K562 (cell line): ENCODE data around the gene COL5A1. TPM values are rescaled to one million over a fixed set of nuclear protein-coding genes. Genes with fewer than 3 reads are reported as not detected.

ENCODE experiments used
- ATAC-seq: fragments of 200-7000 bp; cut with Tn5 transposase; 3 replicates; pipeline ENCODE4 v1.9.1; 2020; ENCODE audit warnings: moderate library complexity
- BruUV-seq: library from RNA; stranded (reverse); fragments of 400-500 nt; replicated peaks from 2 replicates; lab custom pipeline; 2021; lab: Mats Ljungman, UMichigan
- CTCF ChIA-PET: fragments of 300-600 bp; formaldehyde crosslinking; extraction: SDS; loops from one replicate; lab custom pipeline; 2021; ENCODE audit warnings: low intra/inter-chr PET ratio; lab: Yijun Ruan, JAX
- POLR2A ChIA-PET: fragments of 300-600, 350-650 bp; sonication (Branson Sonifier 250); formaldehyde crosslinking; extraction: SDS; loops from one replicate; lab custom pipeline; 2021; ENCODE audit warnings: antibody characterized with exemption, inconsistent platforms; lab: Yijun Ruan, JAX
- DNase-seq, 4 experiments: peaks; one replicate each; pipeline versions ENCODE4 v3.0.0 to v3.0.0-alpha.2; 2011 to 2018; ENCODE audit warnings: low spot score in 3 of 4, mixed read lengths in 3 of 4; ENCODE audit errors: extremely low read depth in 1 of 4
- FAIRE-seq: peaks from 2 replicates; lab custom pipeline; 2011; peaks lifted over from hg19 to GRCh38; lab: Jason Lieb, UNC
- H2AFZ ChIP-seq: 2 replicates; pipeline ENCODE4 v1.6.0; 2011; ENCODE audit warnings: low read depth, low read length, control low read depth, inconsistent platforms
- H3K27ac ChIP-seq: fragments of 200-600 bp; 3 replicates; pipeline ENCODE4 v1.8.0; 2011; ENCODE audit warnings: low read depth, mild to moderate bottlenecking, control low read depth, inconsistent platforms, low read length, moderate library complexity, mixed read lengths; ENCODE audit errors: extremely low read depth
- H3K27me3 ChIP-seq, 2 experiments: fragments of 300-600 bp in 1 of 2; 2 replicates in 1 of 2; 3 replicates in 1 of 2; pipeline versions ENCODE4 v1.6.0 to v1.8.0; 2011; ENCODE audit warnings: inconsistent platforms in 2 of 2, low read length in 2 of 2, mild to moderate bottlenecking in 1 of 2, mixed read lengths in 1 of 2, moderate library complexity in 1 of 2; ENCODE audit not compliant: control insufficient read depth in 2 of 2, insufficient read depth in 2 of 2
- H3K36me3 ChIP-seq: fragments of 300-600 bp; 3 replicates; pipeline ENCODE4 v1.8.0; 2011; ENCODE audit warnings: mild to moderate bottlenecking, low read length, inconsistent platforms; ENCODE audit not compliant: control insufficient read depth, insufficient read depth
- H3K4me1 ChIP-seq, 2 experiments: fragments of 200-600 bp in 1 of 2; replicated peaks in 1 of 2; 2 replicates in 1 of 2; 3 replicates in 1 of 2; pipeline versions ENCODE4 v1.5.1 to v1.8.0; 2011; ENCODE audit warnings: inconsistent platforms in 2 of 2, low read length in 2 of 2, mild to moderate bottlenecking in 1 of 2, mixed read lengths in 1 of 2, moderate library complexity in 1 of 2; ENCODE audit not compliant: control insufficient read depth in 2 of 2, insufficient read depth in 2 of 2
- H3K4me2 ChIP-seq: 2 replicates; pipeline ENCODE4 v1.6.1; 2011; ENCODE audit warnings: low read length, control low read depth, inconsistent platforms, mixed read lengths; ENCODE audit not compliant: insufficient read depth
- H3K4me3 ChIP-seq: fragments of 200-600 bp; sonication (generic), shearing (Covaris generic); 2 replicates; pipeline ENCODE4 v1.5.1; 2016; ENCODE audit warnings: control low read depth, inconsistent platforms
- H3K79me2 ChIP-seq: fragments of 200-600 bp; 3 replicates; pipeline ENCODE4 v1.8.0; 2011; ENCODE audit warnings: low read length, inconsistent platforms; ENCODE audit not compliant: control insufficient read depth, insufficient read depth
- H3K9ac ChIP-seq, 2 experiments: 2 replicates each; pipeline versions ENCODE4 v1.6.0 to v1.6.1; 2011; ENCODE audit warnings: low read depth in 2 of 2, low read length in 2 of 2, control low read depth in 1 of 2, inconsistent platforms in 1 of 2, mild to moderate bottlenecking in 1 of 2, mixed read lengths in 1 of 2; ENCODE audit not compliant: insufficient read depth in 1 of 2
- H3K9me1 ChIP-seq: one replicate; pipeline ENCODE4 v1.6.0; 2011; ENCODE audit warnings: inconsistent platforms, mild to moderate bottlenecking, low read length, moderate library complexity; ENCODE audit not compliant: control insufficient read depth, insufficient read depth
- H3K9me3 ChIP-seq: replicated peaks from 2 replicates; pipeline ENCODE4 v1.5.1; 2011; ENCODE audit warnings: low read depth, low read length, inconsistent platforms; ENCODE audit not compliant: control insufficient read depth, insufficient read depth
- H4K20me1 ChIP-seq: replicated peaks from 2 replicates; pipeline ENCODE4 v1.6.1; 2011; ENCODE audit warnings: low read length, inconsistent platforms, mixed read lengths; ENCODE audit not compliant: control insufficient read depth, insufficient read depth
- CHD1 ChIP-seq: fragments of 200-600 bp; sonication (generic); IDR thresholded peaks from one replicate; pipeline ENCODE4 v1.6.1; 2012; ENCODE audit warnings: mild to moderate bottlenecking, moderate library complexity, low read length, inconsistent platforms
- ETS2 ChIP-seq: IDR thresholded peaks from 2 replicates; pipeline ENCODE4 v1.6.1; 2016; ENCODE audit warnings: borderline replicate concordance, missing genetic modification characterization, mild to moderate bottlenecking, moderate library complexity, missing compliant biosample characterization; ENCODE audit not compliant: poor library complexity, severe bottlenecking
- FOXM1 ChIP-seq, 2 experiments: fragments of 450-650 bp in 1 of 2; sonication (generic) in 1 of 2; formaldehyde crosslinking in 1 of 2; IDR thresholded peaks; 2 replicates each; pipeline versions ENCODE4 v1.6.1 to v1.9.0; 2017 to 2022; ENCODE audit warnings: low read depth in 2 of 2, mild to moderate bottlenecking in 2 of 2, missing genetic modification reagents in 1 of 2, moderate library complexity in 1 of 2
- HMG20B ChIP-seq: fragments of 250-450 bp; sonication (Bioruptor Pico); IDR thresholded peaks from 2 replicates; pipeline ENCODE4 v1.5.0; 2021; ENCODE audit warnings: mild to moderate bottlenecking
- HNRNPH1 ChIP-seq: fragments of 200-400 bp; formaldehyde crosslinking; optimal IDR thresholded peaks from 2 replicates; pipeline ENCODE3; 2017; ENCODE audit warnings: low read depth, mild to moderate bottlenecking, low read length, moderate library complexity
- NBN ChIP-seq: fragments of 450-650 bp; IDR thresholded peaks from 2 replicates; pipeline ENCODE4 v1.6.1; 2016; ENCODE audit warnings: low read depth, mild to moderate bottlenecking
- PML ChIP-seq: IDR thresholded peaks from 2 replicates; pipeline ENCODE4 v1.6.1; 2012; ENCODE audit warnings: low read length, inconsistent platforms
- RBM34 ChIP-seq: fragments of 200-400 bp; formaldehyde crosslinking; IDR thresholded peaks from 2 replicates; pipeline ENCODE4 v1.6.1; 2018; ENCODE audit warnings: low read length, borderline replicate concordance; ENCODE audit not compliant: insufficient read depth
- ZNF174 ChIP-seq: fragments of 250-450 bp; sonication (Bioruptor Pico); IDR thresholded peaks from 2 replicates; pipeline ENCODE4 v1.4.0; 2020; ENCODE audit warnings: mild to moderate bottlenecking
- WGBS: fragments of 100-300 bp; shearing (Covaris generic); methylation state at CpG from one replicate; pipeline ENCODE4 v1.1.6; 2016; ENCODE audit warnings: low coverage, mixed read lengths; ENCODE audit not compliant: insufficient coverage; ENCODE audit errors: missing lambda C conversion rate; 5-methylcytosine and 5-hydroxymethylcytosine counted together
- in situ Hi-C: fragments of 300-500 bp; cut with MboI; formaldehyde crosslinking; loops from 4 replicates; pipeline ENCODE4 v1.15.0; 2018; ENCODE audit warnings: inconsistent platforms, mixed read lengths
- intact Hi-C: fragments of 100-400 bp; cut with micrococcal nuclease; formaldehyde crosslinking; loops from 2 replicates; pipeline ENCODE4 v1.14.2; 2022
- polyA plus RNA-seq, 8 experiments: library from polyadenylated mRNA; depleted of rRNA in 4 of 8; stranded (reverse) in 5 of 8; unstranded in 3 of 8; fragments of >200 nt; fragmentation: Nextera tagmentation in 2 of 8; fragmentation: Illumina TruSeq in 1 of 8; extraction: Ambion mirVana in 2 of 8; extraction: Trizol in 1 of 8; gene quantifications; 2 replicates each; pipeline versions ENCODE4 v1.2.1 to v1.2.3, GENCODE V29; 2011 to 2014; ENCODE audit warnings: inconsistent platforms in 1 of 8, missing spikeins in 1 of 8
- total RNA-seq, 7 experiments: library from RNA; depleted of rRNA in 6 of 7; stranded (reverse); fragments of >200 nt in 6 of 7; fragmentation: Illumina TruSeq in 2 of 7; extraction: Trizol in 2 of 7; gene quantifications; 2 replicates each; pipeline versions ENCODE4 v1.2.1 to v1.2.3, GENCODE V29; 2011 to 2021; ENCODE audit warnings: low replicate concordance in 1 of 7
- TF ChIP-seq, protein P1 (sequence below): fragments of 200-400 bp; formaldehyde crosslinking; IDR thresholded peaks from 2 replicates; pipeline ENCODE4 v1.6.1; 2017; ENCODE audit warnings: mild to moderate bottlenecking, low read depth, low read length, moderate library complexity
- TF ChIP-seq, protein P2 (sequence below): fragments of 250-450 bp; sonication (Bioruptor Pico); IDR thresholded peaks from 2 replicates; pipeline ENCODE4 v1.8.0; 2022; ENCODE audit warnings: moderate library complexity, mild to moderate bottlenecking, inconsistent platforms

COL5A1 gene
- total and polyA plus RNA-seq, 9 of the 15 experiments (the other 6 are each of a cell fraction or from before 2014, with no cell fraction given), result under 0.01 to 0.13 (median 0.04) TPM; not detected in 6

DNA sequence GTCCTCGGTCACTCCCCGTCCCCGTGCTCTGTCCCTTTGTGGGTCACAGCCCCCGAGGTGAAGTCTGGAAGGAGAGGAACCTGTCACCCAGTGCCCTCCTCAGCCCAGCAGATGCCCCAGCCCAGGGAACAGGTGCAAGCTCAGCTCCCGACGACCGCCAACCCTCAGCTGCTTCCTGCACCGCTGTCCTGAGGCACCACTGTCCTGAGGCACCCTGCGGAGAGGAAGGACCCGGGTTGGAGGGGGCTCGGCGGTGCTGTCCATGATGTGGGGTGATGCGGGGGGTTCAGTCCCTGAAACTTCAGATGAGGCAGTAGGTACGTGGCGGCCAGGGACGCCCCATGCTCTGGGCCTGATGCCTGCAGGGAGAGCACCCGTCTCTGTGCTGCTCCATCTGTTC lies 81.4 kb downstream of the COL5A1 start:
- TF ChIP-seq RBM34 (no peak), NBN (no peak), CHD1 (no peak), ZNF174 (CRISPR knock-in tag) (no peak), ETS2 (tag) (no peak)
- WGBS, result 0% methylated on average over 12 of the region's 17 CpGs
- no peak overlapping the region for H3K27ac ChIP-seq
- peaks cover 0 to 26% of the 10 kb centered on the region in 2 experiments; a peak in 3 of 5 replicates for H3K27me3 ChIP-seq
- H3K4me2 ChIP-seq, result no peak overlapping the region
- no peak overlapping the region for H2AFZ ChIP-seq
- no peaks in the 10 kb centered on the region for H3K79me2 ChIP-seq
- in situ Hi-C loops (no loop called here), intact Hi-C loops (no loop called here)
- H3K4me3 ChIP-seq, result no peak overlapping the region
- no peak for FAIRE-seq
- H3K4me1 ChIP-seq, result no peaks in the 10 kb centered on the region
- DNase-seq, result no peak
- no peaks in the 10 kb centered on the region for H3K36me3 ChIP-seq
- H4K20me1 ChIP-seq, result no peaks in the 10 kb centered on the region
- H3K9me3 ChIP-seq, result no peaks in the 10 kb centered on the region
- no peak overlapping the region for H3K9ac ChIP-seq
- BruUV-seq, result no TSS peak
- ChIA-PET CTCF (no interaction called here), POLR2A (no interaction called here)
- no peak for ATAC-seq
- H3K9me1 ChIP-seq, result no peaks in the 10 kb centered on the region

DNA sequence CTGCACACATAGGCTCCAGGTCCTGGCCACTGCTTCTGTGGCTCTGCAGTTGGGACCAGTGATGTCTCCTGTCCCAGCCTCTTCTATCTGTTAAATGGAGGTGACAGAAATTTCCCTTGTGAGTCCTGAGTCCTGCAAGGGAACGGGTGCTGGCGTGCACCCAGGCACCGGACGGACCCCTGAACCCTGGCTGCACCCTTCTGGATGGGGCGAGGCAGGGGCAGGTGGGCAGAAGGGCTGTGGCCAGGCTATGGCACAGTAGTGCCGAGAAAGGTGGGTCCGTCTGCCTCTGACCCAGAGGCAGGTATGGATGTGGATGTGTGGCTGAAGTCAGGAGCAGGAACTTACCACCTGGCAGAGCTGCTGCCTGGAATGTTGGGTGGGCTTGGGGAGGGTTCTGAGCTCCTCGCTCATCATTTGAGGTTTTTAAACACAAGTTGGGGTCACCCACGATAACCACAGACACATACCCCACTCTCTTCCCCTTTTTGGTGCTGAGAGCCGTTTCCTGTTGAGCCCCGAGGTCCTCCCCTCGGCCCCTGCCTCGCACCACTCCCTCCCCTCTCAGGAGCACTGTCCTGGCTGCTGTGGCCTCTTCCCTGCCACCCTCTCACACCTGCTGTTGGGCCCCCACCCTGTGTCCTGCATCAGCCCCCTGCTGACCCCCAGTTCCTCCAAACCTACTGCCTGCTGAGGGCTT lies 82.0 kb downstream of the COL5A1 start:
- no peak overlapping the region for H3K4me2 ChIP-seq
- H3K36me3 ChIP-seq, result no peaks in the 10 kb centered on the region
- no peak overlapping the region for H3K4me3 ChIP-seq
- under 1% methylated on average over 12 of the region's 13 CpGs for WGBS
- in situ Hi-C loops, result no loop called here
- BruUV-seq, result no TSS peak
- H3K9me3 ChIP-seq, result no peaks in the 10 kb centered on the region
- ChIA-PET CTCF (no interaction called here), POLR2A (no interaction called here)
- intact Hi-C loops, result no loop called here
- ATAC-seq (no peak), DNase-seq (no peak), FAIRE-seq (no peak)
- H3K27me3 ChIP-seq, result peaks cover 0 to 26% of the 10 kb centered on the region in 2 experiments; a peak in 2 of 5 replicates
- H4K20me1 ChIP-seq, result no peaks in the 10 kb centered on the region
- H3K79me2 ChIP-seq, result no peaks in the 10 kb centered on the region
- H2AFZ ChIP-seq, result no peak overlapping the region
- H3K9me1 ChIP-seq, result no peaks in the 10 kb centered on the region
- H3K4me1 ChIP-seq, result no peaks in the 10 kb centered on the region
- no peak overlapping the region for H3K27ac ChIP-seq
- no peak overlapping the region for H3K9ac ChIP-seq
- no peak for TF ChIP-seq HNRNPH1
- TF ChIP-seq, protein P1, sequence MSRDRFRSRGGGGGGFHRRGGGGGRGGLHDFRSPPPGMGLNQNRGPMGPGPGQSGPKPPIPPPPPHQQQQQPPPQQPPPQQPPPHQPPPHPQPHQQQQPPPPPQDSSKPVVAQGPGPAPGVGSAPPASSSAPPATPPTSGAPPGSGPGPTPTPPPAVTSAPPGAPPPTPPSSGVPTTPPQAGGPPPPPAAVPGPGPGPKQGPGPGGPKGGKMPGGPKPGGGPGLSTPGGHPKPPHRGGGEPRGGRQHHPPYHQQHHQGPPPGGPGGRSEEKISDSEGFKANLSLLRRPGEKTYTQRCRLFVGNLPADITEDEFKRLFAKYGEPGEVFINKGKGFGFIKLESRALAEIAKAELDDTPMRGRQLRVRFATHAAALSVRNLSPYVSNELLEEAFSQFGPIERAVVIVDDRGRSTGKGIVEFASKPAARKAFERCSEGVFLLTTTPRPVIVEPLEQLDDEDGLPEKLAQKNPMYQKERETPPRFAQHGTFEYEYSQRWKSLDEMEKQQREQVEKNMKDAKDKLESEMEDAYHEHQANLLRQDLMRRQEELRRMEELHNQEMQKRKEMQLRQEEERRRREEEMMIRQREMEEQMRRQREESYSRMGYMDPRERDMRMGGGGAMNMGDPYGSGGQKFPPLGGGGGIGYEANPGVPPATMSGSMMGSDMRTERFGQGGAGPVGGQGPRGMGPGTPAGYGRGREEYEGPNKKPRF, result no peak
- TF ChIP-seq PML, result no peak
- no peak for TF ChIP-seq FOXM1 (IDR thresholded peaks at IDR 0.05; ENCODE audit: low read depth)
- no peak for TF ChIP-seq FOXM1 (CRISPR knock-in tag; IDR thresholded peaks at IDR 0.05; ENCODE audit: low read depth)
- TF ChIP-seq HMG20B (CRISPR knock-in tag), result no peak
- TF ChIP-seq, protein P2, sequence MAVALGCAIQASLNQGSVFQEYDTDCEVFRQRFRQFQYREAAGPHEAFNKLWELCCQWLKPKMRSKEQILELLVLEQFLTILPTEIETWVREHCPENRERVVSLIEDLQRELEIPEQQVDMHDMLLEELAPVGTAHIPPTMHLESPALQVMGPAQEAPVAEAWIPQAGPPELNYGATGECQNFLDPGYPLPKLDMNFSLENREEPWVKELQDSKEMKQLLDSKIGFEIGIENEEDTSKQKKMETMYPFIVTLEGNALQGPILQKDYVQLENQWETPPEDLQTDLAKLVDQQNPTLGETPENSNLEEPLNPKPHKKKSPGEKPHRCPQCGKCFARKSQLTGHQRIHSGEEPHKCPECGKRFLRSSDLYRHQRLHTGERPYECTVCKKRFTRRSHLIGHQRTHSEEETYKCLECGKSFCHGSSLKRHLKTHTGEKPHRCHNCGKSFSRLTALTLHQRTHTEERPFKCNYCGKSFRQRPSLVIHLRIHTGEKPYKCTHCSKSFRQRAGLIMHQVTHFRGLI (CRISPR knock-in tag), result no peak
